GM19023 (cell line): ENCODE measurements around the gene FBXL17.
"Not testable (repeated sequence)": the region's sequence is repeated elsewhere in the genome, so short reads cannot be mapped to it uniquely, and the experiment has no call there.

ENCODE experiments used
- ATAC-seq: cut with Tn5 transposase; IDR thresholded peaks from one replicate; pipeline ENCODE4 v1.9.1; 2021; ENCODE audit warnings: mild to moderate bottlenecking, moderate library complexity; ENCODE audit not compliant: unreplicated experiment

Gene FBXL17

DNA sequence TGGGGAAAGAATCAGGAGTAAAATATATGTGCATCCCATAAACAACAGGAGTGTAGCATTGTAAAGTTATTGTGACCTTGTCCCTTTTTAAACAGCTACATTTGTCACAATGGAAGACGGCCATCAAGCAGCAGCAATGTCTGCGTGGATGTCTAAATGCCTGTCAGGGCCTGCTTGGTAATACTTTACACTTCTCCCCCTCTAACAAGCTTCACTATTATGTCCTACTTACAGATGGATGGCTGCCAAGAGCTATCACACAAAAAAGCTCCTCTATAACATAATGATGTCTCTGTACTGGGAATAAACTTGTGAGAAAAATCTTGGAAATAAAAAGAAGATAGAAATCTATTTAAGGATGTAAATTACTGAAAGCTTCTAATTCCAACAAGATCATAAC is 213.0 kb downstream of the FBXL17 start:
- ATAC-seq = no peak

DNA sequence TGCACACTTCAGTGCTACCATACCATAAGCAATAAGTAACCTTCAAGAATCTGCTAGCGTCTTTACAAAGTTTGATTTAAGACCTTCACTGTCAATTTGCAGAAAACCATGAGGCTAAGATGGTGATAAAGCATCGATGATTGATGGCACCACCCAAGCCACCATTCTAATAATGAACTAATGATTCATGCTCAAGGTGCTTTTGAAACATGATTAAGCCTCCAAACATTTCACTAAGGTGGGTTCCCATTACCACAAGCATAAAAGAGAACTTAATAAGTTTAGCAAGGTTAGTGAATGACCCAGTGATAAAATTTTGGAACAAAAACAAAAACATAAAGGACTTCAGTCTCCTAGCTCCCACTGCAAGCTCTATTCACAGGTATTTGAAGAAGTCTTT is 214.7 kb downstream of the FBXL17 start:
- no peak for ATAC-seq

DNA sequence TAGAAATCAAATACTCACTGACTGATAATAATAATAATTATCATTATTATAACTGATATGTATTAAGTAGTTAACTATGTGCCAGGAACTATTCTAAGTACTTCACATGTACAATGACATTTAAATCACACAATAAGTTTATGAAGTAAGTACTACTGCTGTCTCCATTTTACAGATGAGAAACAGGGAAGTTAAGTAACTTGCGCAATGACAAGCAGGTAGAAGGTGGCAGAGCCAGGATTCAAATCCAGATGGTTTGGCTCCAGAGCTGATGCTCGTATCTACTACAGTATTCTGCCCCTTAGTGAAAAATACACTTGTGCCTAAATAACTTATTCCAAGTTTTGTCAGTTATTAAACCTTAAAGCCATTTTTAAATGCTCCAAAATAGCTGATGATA is 217.3 kb downstream of the FBXL17 start:
- no peak for ATAC-seq

DNA sequence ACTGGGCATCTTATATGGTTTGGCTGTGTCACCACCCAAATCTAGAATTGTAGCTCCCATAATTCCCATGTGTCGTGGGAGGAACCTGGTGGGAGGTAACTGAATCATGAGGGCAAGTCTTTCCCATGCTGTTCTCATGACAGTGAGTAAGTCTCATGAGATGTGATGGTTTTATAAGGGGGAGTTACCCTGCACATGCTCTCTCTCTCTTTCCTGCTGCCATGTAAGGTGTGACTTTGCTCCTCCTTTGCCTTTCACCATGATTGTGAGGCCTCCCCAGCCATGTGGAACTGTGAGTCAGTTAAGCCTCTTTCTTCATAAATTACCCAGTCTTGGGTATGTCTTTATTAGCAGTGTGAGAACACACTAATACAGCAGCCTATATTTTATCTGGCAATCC is 229.0 kb downstream of the FBXL17 start:
- not testable (repeated sequence) for ATAC-seq

DNA sequence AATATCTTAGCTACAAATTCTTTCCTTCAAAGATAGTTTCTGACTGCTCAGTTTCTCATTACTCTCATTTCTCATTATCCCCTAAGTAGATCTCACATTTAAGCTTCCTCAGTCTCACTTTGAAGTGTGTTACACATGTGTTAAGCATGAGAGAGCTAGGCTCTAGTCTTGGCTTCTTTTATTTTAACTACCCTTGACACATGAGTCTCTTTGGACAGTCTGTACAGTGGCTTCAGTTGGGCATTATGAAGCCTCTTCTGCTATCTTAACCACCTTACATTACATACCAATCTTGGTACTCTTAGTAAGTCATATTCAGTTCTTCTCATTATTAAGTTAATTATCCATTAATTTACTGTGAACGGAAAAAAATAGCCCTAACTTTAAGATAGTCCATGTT is 232.5 kb downstream of the FBXL17 start:
- no peak for ATAC-seq

DNA sequence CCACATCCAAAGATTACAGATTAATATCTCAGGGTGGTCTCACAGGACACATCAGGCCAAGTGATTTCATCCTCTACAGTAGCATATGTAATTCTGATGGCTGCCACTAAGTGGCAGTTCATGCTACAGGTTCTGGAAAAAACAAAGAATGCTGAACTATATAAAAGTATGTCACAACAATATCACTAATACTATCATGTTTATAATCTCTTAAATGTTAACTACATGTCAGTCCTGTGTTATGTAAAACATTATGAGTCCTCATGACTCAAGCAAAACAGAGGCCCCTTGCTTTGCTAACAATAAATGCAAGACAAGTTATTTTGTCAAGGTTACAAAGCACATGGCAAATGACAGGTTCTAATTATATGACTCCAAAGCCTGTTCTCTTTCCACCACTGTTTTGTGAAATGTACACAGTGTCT is 233.2 kb downstream of the FBXL17 start:
- ATAC-seq = peak; percentile 52

DNA sequence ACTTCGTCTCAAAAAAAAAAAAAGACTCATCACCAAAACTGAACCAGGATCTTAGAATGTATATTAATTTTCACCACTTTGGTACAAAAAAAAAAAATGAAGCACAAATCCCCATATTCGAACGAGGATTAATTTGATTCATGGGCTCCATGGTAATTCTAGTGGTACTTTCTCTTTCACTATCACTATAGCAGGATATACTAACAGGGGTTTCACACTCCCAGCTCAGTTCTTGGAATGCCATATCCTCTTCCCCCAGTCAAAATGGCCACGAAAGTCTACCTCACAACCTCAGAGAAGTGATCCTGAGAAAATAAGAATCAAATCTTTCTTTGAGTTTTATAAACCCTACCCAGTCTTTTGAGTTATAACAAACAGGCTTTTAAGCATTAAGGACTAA is 235.7 kb downstream of the FBXL17 start:
- ATAC-seq = no peak

DNA sequence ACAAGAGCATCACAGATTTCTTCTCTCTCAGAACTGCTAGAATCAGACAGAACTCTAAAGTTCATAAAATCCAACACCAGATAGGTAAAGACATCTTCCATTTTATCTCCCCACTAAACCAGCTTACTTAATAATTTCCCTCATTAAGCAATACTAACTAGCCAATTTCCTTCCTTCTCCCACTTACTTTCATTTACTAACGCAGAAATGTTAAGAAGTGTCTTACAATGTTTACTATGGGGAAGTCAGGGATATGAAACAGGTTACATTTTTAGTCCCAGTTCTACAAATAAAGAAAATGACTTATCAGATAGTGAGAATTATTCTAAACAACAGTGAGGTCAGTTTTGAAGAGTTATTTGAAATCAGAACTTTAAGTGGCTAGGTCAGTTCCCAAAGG is 236.5 kb downstream of the FBXL17 start:
- ATAC-seq = no peak

DNA sequence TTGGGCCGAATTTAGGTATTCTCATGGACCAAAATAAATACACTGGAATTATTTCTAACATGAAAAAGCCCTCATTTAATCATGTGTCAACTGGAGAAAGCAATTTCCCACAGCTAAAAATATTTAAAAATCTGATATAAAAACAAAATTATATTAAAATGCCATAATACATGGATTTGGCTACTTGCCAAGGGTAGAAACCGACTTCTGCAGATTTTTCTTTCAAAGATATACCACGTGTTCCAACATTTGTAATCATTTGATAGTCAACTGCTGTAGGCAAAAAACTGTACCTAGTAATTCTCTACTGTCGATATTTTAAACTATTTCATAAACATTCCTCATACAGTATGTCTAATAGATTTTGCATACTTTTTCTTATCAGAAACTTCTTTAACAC is 237.6 kb downstream of the FBXL17 start:
- no peak for ATAC-seq

DNA sequence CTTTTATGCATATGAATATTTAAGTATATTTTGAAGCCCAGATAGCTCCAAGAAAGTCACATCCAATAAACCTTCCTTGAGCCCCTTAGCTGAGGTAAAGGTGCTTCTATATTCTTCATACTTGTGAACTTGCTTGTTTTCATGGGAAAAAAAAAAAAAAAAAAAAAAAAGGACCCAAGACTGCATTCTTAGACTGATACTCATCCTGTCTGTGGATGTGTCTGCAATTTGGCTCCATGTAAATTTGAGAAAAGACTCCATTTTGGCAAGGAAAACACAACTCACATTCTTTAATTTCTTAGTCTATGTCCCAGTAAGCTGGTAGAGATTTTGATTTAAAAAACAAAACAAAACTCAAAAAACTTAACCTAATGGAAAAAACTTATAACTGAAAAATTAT is 238.3 kb downstream of the FBXL17 start:
- ATAC-seq = no peak

DNA sequence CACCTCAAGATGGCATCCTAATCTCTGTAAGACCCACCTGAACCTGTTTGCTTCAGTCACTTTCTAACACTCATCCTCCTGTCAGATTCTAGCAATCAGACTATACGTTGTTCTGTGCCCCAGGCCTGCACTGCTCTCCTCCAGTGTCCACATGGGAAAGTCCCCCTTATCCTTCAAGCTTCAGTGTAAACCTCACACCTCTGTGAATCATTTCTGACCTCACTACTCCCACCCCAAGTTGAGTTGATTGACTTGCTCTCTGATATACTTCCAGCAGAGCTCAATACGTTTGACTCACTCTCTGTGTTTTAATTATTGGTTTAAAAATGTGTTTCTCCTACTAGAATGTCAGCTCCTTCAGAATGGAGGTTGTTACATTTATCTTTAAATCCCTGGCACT is 240.2 kb downstream of the FBXL17 start:
- peak; percentile 62 for ATAC-seq

DNA sequence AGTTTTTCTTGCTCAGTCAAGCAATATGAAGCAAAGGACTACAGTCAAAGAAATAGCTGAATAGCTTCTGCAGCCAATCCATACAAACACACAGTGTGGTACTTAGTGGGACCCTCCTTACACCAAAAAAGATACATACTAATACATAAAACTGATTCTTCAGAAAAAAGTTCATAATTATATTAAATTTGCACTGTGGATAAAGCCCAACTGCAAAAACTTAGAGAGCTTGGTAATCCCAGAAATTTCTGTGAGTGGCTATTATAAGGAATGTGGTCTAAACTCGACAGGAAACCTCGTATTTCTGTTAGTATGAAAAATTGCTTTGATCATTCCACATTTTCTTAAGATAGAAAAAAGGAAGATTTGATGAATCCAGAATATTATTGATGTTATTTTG is 245.4 kb downstream of the FBXL17 start:
- no peak for ATAC-seq

DNA sequence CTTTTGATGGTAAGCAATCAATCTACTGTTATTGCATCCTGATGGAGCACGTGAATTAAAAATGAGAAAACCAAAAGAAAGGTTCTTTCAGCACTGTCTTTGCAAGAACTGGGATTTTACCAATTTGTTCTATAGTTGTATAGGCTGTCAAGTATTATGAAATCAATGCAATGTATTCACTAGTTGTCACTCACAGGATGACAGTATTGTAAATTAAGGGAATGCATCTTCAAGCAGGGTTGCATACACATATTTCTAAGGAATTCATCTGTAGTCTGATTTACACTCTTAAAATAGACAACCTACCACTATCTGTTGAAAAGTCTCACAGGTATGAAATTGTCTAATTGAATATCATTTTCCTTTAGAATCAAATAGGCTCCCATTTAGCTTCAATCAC is 252.8 kb downstream of the FBXL17 start:
- ATAC-seq = no peak

DNA sequence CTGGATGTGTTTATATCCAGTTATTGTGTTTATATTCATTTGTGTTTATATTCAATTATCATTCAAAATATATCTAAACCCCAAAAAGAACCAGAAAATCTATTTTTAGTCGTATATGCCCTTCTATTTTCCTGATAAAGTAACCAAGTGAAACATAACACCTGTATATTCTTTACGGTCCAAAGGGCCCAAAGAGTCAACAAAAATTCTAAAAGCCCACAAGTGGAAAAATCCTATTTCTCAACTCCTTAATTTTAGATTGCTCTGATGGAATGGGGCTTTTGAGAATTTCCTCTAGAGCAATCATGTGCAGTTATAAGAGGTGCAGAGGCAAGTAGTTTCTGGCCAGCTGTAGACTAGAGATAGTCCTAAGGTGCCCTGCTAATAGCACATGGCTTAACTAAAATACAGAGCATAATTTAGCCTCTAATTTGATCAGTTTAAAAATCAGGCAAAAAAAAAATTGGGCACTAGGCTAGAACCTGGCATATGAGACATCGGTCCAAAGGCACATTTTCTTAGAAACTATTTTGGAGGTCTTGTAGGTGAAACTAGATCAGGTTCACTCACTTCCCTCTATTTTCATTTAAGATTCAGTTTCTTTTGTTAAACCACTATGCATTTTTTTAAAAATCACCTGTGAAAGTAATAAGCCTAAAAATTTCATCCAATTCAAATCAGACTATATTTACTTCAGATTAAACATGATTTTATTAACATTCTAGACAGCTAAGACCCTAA is 256.0 kb downstream of the FBXL17 start:
- ATAC-seq = no peak

DNA sequence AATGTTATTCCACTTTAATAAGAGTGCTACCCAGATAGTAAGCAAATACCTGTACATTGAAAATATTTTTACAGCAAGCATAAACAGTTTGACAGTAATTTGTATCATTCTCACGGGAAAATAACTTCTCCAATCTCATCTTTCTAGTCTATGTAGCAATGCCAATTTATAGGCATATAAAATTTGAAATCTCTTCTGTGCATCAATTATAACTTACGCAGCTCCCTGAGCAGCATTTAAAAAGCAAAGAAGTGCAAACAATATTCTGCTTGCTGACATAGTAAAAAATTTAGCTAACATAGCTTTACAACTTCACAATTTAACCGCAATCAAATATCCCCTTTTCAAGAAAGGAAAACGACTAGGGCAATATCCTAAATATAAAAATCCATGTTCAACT is 257.3 kb downstream of the FBXL17 start:
- ATAC-seq = no peak

DNA sequence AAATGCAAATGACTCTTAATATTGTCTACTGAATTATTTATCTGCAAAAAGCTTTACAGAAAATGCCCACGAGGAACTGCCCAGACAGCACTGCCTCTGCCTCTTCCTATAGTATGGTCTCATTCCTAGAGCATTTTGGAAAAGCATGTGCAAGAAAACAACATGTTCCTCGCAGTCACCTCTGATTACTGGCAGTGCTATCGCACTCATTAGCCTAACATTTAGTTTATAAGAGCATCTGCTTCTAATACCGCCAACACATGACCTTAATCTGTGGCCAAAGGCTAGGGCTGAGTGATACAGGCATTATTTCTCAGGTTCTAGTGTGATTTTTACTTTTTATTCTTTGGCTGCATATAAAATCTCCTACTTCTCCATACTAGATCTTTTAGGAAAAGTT is 259.2 kb downstream of the FBXL17 start:
- ATAC-seq = no peak

DNA sequence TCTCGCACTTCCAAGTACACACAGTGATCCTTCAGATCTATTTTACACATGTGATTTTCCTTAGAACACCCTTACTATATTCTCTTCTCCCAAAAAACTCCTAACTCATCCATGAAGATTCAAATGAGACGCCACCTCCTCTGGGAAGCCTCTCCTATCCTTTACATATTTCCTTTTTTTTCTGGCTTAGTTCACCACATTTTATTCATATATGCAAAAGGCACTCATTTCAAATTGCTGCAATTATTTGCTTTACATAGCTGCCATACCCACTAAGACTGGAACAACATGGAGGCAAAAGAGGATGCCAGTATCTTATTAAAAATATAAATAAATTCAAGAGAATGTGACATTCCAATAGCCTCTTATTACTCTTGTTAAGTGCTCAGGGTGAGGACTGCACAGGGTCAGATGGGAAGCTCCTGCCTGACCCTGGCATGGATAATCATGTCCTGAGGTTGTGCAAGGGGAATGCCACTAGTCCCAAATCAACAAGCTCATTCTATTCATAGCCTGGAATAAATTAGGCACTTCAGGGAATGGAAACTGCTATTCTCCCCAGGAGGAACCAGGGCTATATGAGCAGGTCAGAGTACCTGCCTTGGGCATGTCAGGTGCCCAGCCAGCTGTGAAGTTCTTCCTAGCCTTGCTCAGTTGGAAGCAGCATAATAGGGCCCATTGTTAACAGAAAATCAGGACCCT is 262.9 kb downstream of the FBXL17 start:
- no peak for ATAC-seq

DNA sequence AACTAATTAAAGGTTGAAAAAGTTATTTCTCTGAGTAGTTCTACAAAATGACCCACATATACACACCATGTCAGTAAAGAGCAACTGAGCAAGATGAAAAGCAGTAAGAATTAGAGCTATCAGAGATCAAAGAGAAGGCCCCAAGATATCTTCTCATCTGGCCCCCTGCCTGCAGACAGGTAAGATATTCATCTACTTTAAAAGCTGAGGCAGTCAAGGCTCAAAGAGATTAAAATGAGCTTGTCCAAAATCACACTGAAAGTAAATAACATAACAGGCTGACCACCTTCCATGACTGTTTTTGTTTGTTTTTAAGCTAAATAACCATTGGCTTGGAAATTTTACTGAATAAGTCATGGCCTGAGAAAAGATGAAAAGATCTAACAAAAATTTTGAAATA is 266.2 kb downstream of the FBXL17 start:
- ATAC-seq = no peak

DNA sequence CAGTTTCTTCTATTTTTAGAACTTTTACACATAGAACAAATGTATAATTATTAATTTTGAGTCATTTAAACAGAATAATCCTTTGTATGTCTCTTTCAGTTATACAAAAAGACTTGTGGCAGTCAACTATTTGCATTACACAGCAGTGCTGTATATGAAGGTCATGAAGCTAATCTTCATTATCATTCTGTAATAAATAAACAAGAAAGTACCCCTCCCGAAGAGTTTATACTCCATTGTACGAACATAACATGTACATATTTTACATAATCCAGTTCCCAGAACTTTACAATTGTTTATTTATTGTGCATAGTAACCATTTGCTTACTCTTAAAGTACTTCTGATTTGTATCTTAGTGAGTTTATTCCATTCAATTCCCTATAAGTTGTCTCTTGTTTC is 267.9 kb downstream of the FBXL17 start:
- no peak for ATAC-seq

DNA sequence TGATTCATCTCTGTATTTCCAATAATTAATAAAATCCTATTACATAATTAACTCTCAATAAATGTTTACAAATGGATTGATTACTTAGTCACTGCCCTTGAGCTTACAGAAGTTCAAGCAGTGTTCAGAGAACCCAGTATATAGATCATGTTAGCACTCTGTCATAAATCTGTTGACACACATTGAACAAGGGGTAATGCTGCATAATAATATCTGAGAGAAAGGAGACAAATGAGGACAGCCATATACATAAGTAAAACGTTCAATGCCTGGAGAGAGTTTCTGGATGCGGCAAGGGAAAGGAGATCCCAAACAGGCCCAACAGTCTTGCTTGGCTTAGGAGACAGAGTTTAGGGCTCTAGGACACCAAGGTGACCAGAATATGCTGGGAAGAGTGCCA is 270.2 kb downstream of the FBXL17 start:
- no peak for ATAC-seq

DNA sequence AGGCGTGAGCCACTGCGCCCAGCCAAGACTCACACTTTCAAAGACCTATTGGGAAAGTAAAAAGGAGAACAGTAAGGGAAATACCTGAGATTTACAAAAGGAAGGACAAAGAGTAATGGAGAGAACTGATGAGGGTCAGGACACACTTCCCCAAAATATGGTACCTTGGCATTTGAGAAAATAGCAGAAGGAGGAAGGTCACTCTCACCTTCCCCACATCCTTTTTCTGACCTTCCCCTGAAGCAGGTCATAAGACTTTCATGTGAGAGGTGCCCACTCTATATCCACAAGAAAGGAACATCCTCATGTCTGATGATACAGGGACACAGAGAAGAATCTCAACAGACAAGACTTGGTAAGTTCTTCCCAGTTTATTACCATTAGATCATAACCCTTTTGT is 272.8 kb downstream of the FBXL17 start:
- no peak for ATAC-seq

DNA sequence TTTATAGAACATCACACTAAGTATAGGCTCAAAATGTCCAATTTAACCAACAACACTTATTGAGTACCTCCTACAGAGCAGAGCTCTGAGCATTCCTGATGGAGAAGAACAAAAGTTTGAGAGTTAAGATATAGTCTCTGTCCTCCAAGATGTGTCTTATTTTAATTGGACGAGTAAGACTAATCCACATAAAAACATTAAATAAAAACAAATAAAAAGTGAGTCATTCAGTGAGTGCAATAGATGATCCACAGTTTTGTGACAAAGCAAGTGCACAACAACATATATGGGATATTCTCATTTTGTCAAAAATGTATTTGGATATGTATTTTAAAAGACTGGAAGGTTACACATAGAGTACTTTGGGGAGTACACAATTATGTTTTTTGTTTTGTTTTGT is 277.4 kb downstream of the FBXL17 start:
- no peak for ATAC-seq

DNA sequence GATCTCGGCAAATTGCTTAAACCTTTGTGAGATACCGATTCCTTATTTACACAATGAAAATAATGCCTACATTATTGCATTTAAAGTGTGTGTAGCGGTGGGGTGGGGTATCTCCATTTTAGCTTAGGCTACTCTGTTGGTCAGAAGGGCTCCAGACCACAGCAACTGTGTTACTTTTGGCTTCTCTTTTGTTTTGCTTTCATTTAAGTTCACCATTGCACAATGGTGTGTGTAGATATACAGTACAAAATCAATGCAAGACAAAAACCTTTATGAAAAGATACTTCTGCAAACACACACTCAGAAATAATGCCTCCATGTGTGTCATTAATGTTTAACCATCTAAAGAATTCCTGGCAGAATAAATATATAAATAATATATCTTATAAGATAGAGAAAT is 279.4 kb downstream of the FBXL17 start:
- ATAC-seq = no peak
